CMK (cell line): ENCODE measurements around the gene QPCTL.
A peak's percentile ranks its signal among the peaks of the same experiment; 100 is the strongest.
"Not testable (repeated sequence)": the region's sequence is repeated elsewhere in the genome, so short reads cannot be mapped to it uniquely, and the experiment has no call there.

ENCODE experiments used
- DNase-seq: peaks from one replicate; pipeline ENCODE4 v3.0.0-alpha.2; 2010; ENCODE audit warnings: low read depth

QPCTL gene

DNA sequence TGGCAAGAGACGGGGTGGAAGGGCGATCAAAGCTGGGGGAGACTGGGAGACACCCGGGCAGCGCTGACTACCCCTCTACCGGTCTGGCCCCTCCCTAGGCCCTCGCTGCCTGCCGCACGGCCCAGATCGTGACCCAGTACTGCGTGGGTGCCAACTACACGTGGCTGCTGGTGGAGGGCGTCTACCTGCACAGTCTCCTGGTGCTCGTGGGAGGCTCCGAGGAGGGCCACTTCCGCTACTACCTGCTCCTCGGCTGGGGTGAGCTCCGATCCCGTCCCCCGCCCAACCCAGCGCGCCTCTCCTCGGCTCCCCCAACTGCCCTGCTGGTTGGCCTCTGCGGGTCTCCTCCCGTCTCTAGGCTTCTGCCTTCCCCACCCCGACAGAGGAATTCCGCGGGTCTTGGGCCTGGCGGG lies 15.6 kb upstream of the QPCTL start:
- no peak for DNase-seq

- peak; percentile 95 for DNase-seq
Measured at GRCh38 chr19:45677351-45678230, 14.9 kb upstream of the QPCTL start.

- peak; percentile 76 for DNase-seq
Measured at GRCh38 chr19:45681391-45682015, 11.0 kb upstream of the QPCTL start.

- DNase-seq, result no peak
Measured at GRCh38 chr19:45682117-45682516, 10.3 kb upstream of the QPCTL start.

- no peak for DNase-seq
Measured at GRCh38 chr19:45682908-45683307, 9.6 kb upstream of the QPCTL start.

GRCh38 chr19:45685045-45685444 lies 7.4 kb upstream of the QPCTL start:
- DNase-seq, result not testable (repeated sequence)

DNA sequence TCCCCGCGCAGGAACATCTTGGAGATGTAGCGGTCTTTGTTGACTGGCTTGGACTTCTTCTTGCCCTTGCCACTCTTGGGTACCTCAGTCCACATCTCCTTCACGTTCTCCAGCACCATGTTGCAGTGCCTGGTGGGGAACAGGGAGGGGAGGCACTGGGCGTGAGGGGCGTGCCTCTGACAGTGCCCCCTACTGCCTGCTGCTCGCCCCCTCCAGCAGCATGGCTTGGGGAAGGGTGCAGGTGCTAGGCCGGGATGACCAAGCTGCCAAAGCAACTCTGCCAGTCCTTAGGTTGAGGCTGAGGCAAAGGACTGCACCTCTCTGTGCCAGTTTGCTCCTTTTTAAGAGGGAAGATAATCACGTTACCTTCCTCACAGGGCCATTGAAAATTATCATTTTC lies 4.9 kb upstream of the QPCTL start:
- DNase-seq, result no peak

- DNase-seq, result peak; percentile 91
Measured at GRCh38 chr19:45691516-45692186, 815 bp upstream of the QPCTL start, which contains the start of gene SNRPD2. Gene SNRPD2, minus strand, starts transcription at chr19:45691953. Its CDS starts 65 bp downstream, at chr19:45691888.

- no peak for DNase-seq
Measured at GRCh38 chr19:45693106-45693788, 781 bp downstream of the QPCTL start.

GRCh38 chr19:45701676-45702075 lies 9.2 kb downstream of the QPCTL start:
- no peak for DNase-seq

DNA sequence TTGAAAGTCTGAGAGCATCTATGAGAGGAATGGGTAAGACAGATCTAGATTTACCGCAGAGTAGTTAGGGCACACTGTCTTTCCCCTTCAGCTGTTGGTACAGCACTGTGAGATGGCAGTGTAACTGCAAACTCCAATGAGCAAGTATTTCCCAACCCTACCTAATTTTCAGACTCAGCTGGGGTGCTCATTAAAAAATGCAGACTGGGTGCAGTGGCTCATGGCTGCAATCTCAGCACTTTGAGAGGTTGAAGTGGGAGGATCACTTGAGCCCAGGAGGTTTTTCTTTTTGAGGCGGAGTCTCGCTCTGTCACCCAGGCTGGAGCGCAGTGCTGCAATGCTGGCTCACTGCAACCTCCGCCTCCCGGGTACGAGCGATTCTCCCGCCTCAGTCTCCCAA lies 12.6 kb downstream of the QPCTL start:
- DNase-seq, result no peak

- no peak for DNase-seq
Measured at GRCh38 chr19:45705710-45706415, 13.4 kb downstream of the QPCTL start.

GRCh38 chr19:45710356-45711130 lies 18.1 kb downstream of the QPCTL start:
- no peak for DNase-seq

GRCh38 chr19:45711851-45712698 lies 19.6 kb downstream of the QPCTL start:
- no peak for DNase-seq

- no peak for DNase-seq
Measured at GRCh38 chr19:45712699-45713067, 20.2 kb downstream of the QPCTL start.

DNA sequence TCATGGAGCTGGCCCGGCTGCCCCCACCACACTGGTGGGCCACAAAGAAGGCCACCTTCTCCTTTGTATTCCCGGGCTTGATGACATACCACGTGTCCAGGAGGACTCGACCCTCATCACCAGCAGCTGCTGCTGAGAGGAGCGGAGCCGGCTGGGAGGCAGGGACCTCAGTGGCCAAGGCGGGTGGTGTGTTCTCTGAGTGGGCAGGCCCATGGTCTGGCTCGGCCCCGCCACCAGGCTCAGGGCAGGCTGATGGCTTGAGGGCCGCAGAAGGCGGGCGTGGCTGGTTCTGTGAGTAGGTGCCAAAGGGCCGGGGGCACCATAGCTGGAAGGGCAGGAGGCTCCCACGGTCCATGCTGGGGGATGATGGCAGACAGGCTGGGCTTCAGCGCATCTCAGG lies 20.7 kb downstream of the QPCTL start:
- DNase-seq, result no peak

DNA sequence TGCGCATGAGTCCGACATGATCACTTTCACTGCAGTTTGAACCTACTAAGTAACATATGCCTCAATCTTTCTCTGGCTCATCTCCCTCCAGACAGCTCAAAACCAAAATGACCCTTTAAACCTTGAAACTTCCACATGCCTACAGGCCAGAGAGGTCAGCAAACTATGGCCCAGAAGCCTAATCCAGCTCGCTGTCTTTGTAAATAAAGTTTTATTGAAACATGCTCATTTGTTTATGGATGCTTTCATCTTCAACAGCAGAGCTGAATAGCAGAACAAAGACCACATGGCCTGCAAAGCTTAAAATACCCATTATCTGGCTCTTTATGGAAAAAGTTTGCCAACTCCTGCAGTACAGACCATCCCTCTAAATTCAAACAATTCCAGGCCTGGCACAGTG lies 22.7 kb downstream of the QPCTL start:
- no peak for DNase-seq

DNA sequence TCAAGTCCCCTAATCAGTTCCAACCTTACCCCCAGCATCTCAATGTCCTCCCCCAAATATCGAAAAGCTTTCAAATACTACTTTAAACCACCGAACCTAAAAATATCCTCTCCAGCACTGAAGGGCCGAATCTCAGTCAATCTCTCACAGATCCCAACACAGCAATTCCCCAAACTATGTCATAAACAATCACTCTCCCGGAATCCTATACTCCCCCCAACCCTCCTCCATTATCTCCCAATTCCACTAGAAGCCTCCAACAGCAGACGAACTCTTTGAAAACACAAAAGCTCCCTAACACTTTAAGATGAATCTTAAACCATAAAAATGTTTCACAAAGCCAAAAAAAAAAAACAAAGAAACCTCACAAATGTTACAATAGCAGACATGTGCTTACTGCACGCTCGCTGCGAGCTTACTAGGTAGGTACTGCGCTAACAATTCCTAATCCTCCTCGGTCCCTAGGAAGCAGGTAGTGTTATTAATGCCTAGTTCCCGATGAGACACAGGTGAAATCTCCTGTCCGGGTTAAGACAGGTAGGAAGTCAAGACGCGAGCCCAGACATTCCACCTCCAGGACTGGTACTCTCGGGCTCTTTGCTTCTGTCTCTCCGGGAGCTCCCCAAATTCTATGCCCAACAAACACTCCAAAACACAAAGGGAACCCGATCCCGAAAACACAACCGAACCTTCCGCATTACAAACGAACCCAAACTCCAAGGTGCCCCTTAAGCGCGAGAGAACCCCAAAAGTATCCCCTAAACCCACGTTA lies 24.1 kb downstream of the QPCTL start:
- no peak for DNase-seq
